ENCODE data around the gene ZNF841. TPM values are rescaled to one million over a fixed set of nuclear protein-coding genes. Genes with fewer than 3 reads are reported as not detected.

The ZNF841 gene
- total and polyA plus RNA-seq, 2 of the 13 experiments (the other 11 are each of a cell fraction or from before 2014, with no cell fraction given) = 6.2 to 14.2 TPM

DNA sequence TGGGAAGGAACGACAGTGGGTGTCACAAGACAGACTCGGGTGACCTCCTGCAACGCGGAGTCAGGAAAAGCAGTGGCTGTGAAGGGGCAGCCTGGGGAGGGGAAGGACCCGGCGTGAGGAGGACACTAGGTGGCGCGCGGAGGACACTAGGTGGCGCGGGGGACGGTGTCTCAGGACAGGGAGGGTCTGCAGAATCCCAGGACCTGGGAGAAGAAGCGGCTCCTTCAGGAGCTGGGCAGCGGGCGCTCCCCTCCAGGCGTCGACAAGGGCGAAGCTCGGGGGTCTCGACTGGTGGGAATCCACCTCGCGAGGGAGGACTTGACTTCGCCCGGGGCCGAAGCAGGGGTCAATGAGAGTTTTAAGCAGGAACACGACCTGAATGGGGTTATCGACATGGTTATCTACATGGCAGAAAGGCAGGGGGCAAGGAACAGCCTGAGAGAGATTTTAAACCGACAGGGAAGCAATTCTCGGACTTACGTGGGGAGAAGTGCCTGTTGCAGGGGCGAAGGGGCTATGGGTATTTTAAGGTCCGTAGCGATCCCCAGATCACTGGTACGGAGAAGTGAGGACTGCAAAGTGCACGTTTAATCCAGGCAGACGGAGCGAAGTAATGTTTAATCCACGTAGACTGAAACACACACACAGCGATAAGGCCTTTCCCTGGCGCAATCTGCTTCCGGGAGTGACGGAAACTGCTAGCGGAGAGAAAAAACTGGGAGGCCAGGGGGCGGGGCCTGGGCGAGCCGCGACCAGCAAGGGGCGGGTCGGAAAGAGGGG is 43.9 kb upstream of the ZNF841 start, which contains the start of gene ZNF616 (continued):
- TF ChIP-seq, protein P1, sequence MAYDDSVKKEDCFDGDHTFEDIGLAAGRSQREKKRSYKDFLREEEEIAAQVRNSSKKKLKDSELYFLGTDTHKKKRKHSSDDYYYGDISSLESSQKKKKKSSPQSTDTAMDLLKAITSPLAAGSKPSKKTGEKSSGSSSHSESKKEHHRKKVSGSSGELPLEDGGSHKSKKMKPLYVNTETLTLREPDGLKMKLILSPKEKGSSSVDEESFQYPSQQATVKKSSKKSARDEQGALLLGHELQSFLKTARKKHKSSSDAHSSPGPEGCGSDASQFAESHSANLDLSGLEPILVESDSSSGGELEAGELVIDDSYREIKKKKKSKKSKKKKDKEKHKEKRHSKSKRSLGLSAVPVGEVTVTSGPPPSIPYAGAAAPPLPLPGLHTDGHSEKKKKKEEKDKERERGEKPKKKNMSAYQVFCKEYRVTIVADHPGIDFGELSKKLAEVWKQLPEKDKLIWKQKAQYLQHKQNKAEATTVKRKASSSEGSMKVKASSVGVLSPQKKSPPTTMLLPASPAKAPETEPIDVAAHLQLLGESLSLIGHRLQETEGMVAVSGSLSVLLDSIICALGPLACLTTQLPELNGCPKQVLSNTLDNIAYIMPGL (CRISPR knock-in tag; IDR thresholded peaks at IDR 0.05; ENCODE audit: borderline replicate concordance in 1 of 2, low read depth in 1 of 2) = peak; percentile 91 to 98
- TF ChIP-seq, protein P2, sequence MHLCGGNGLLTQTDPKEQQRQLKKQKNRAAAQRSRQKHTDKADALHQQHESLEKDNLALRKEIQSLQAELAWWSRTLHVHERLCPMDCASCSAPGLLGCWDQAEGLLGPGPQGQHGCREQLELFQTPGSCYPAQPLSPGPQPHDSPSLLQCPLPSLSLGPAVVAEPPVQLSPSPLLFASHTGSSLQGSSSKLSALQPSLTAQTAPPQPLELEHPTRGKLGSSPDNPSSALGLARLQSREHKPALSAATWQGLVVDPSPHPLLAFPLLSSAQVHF (CRISPR knock-in tag; IDR thresholded peaks at IDR 0.05) = no peak
- TF ChIP-seq RARG (CRISPR knock-in tag; IDR thresholded peaks at IDR 0.05; ENCODE audit: low read depth) (peak; percentile 34; the same call in 1 of the 2 replicates), ERF (CRISPR knock-in tag; IDR thresholded peaks at IDR 0.05) (peak; percentile 51), NFKBIZ (CRISPR knock-in tag; IDR thresholded peaks at IDR 0.05) (no peak; the same call in 1 of the 2 replicates), PTBP1 (IDR thresholded peaks at IDR 0.05; ENCODE audit: low read depth, low read length, poor library complexity, severe bottlenecking) (no peak), SMAD3 (CRISPR knock-in tag; IDR thresholded peaks at IDR 0.05) (peak; percentile 17), NR2F2 (IDR thresholded peaks at IDR 0.05; ENCODE audit: borderline replicate concordance, low read depth) (no peak), ZNF235 (CRISPR knock-in tag; IDR thresholded peaks at IDR 0.05; ENCODE audit: borderline replicate concordance) (no peak; the same call in 1 of the 2 replicates), RFX1 (IDR thresholded peaks at IDR 0.05) (no peak), ZNF761 (CRISPR knock-in tag; conservative IDR thresholded peaks at IDR 0.05) (0 out of 2 replicates have a peak, but pooled peaks have one; percentile 43), ZNF550 (CRISPR knock-in tag; IDR thresholded peaks at IDR 0.05; ENCODE audit: borderline replicate concordance) (no peak), THAP11 (CRISPR knock-in tag; IDR thresholded peaks at IDR 0.05) (peak; percentile 78), TBP (CRISPR knock-in tag; IDR thresholded peaks at IDR 0.05) (no peak), SALL2 (CRISPR knock-in tag; IDR thresholded peaks at IDR 0.05) (no peak)
- TF ChIP-seq, protein P3, sequence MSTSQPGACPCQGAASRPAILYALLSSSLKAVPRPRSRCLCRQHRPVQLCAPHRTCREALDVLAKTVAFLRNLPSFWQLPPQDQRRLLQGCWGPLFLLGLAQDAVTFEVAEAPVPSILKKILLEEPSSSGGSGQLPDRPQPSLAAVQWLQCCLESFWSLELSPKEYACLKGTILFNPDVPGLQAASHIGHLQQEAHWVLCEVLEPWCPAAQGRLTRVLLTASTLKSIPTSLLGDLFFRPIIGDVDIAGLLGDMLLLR (CRISPR knock-in tag; IDR thresholded peaks at IDR 0.05) = no peak
- TF ChIP-seq, protein P4, sequence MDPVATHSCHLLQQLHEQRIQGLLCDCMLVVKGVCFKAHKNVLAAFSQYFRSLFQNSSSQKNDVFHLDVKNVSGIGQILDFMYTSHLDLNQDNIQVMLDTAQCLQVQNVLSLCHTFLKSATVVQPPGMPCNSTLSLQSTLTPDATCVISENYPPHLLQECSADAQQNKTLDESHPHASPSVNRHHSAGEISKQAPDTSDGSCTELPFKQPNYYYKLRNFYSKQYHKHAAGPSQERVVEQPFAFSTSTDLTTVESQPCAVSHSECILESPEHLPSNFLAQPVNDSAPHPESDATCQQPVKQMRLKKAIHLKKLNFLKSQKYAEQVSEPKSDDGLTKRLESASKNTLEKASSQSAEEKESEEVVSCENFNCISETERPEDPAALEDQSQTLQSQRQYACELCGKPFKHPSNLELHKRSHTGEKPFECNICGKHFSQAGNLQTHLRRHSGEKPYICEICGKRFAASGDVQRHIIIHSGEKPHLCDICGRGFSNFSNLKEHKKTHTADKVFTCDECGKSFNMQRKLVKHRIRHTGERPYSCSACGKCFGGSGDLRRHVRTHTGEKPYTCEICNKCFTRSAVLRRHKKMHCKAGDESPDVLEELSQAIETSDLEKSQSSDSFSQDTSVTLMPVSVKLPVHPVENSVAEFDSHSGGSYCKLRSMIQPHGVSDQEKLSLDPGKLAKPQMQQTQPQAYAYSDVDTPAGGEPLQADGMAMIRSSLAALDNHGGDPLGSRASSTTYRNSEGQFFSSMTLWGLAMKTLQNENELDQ (CRISPR knock-in tag; IDR thresholded peaks at IDR 0.05; ENCODE audit: borderline replicate concordance) = 0 out of 2 replicates have a peak, but pooled peaks have one; percentile 23
- TF ChIP-seq, protein P5, sequence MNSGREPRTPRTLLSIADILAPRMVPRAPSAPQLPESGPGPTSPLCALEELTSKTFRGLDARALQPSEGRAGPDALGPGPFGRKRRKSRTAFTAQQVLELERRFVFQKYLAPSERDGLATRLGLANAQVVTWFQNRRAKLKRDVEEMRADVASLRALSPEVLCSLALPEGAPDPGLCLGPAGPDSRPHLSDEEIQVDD (CRISPR knock-in tag; IDR thresholded peaks at IDR 0.05; ENCODE audit: borderline replicate concordance) = no peak
- TF ChIP-seq, protein P6, sequence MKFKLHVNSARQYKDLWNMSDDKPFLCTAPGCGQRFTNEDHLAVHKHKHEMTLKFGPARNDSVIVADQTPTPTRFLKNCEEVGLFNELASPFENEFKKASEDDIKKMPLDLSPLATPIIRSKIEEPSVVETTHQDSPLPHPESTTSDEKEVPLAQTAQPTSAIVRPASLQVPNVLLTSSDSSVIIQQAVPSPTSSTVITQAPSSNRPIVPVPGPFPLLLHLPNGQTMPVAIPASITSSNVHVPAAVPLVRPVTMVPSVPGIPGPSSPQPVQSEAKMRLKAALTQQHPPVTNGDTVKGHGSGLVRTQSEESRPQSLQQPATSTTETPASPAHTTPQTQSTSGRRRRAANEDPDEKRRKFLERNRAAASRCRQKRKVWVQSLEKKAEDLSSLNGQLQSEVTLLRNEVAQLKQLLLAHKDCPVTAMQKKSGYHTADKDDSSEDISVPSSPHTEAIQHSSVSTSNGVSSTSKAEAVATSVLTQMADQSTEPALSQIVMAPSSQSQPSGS (CRISPR knock-in tag; IDR thresholded peaks at IDR 0.05) = no peak; the same call in 1 of the 2 replicates
- TF ChIP-seq, protein P7, sequence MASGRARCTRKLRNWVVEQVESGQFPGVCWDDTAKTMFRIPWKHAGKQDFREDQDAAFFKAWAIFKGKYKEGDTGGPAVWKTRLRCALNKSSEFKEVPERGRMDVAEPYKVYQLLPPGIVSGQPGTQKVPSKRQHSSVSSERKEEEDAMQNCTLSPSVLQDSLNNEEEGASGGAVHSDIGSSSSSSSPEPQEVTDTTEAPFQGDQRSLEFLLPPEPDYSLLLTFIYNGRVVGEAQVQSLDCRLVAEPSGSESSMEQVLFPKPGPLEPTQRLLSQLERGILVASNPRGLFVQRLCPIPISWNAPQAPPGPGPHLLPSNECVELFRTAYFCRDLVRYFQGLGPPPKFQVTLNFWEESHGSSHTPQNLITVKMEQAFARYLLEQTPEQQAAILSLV (CRISPR knock-in tag; IDR thresholded peaks at IDR 0.05; ENCODE audit: borderline replicate concordance) = peak; percentile 28; the same call in 1 of the 2 replicates

All from HepG2 (cell line).